Keratinocyte (primary cell): ENCODE data around the gene TAS2R5.

Source experiments
- EZH2 ChIP-seq: IDR thresholded peaks from one replicate; pipeline ENCODE4 v1.6.1; 2012; ENCODE audit warnings: inconsistent platforms, mild to moderate bottlenecking, low read length, moderate library complexity
- TF ChIP-seq, protein P1 (sequence below), 3 experiments: IDR thresholded peaks in 1 of 3; conservative IDR thresholded peaks in 1 of 3; optimal IDR thresholded peaks in 1 of 3; 2 replicates in 2 of 3; 3 replicates in 1 of 3; pipeline versions ENCODE3 to v1.5.1; 2011; ENCODE audit warnings: low read length in 3 of 3, mild to moderate bottlenecking in 3 of 3, moderate library complexity in 2 of 3, control low read depth in 1 of 3, inconsistent platforms in 1 of 3; ENCODE audit not compliant: insufficient read depth in 2 of 3; ENCODE audit errors: extremely low read depth in 1 of 3

DNA sequence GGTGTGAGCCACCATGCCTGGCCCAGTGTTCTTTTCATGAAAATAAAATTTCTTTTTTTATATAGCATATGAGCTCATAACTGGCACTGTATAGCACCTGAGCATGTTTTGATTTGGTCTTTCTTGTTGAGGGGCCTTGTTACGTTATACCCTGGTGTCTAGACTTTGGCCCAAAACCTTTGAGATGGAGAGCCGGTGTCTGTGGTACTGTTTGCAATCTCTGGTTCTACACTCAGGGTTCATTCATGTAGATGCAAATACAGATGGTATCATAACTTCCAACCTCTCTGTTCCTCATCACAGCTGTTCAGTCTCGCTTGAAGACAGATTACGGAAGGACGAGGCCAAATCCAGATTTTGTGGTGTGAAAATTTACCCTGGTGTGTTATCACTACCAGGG is at the start of gene TAS2R5:
- TF ChIP-seq, protein P1, sequence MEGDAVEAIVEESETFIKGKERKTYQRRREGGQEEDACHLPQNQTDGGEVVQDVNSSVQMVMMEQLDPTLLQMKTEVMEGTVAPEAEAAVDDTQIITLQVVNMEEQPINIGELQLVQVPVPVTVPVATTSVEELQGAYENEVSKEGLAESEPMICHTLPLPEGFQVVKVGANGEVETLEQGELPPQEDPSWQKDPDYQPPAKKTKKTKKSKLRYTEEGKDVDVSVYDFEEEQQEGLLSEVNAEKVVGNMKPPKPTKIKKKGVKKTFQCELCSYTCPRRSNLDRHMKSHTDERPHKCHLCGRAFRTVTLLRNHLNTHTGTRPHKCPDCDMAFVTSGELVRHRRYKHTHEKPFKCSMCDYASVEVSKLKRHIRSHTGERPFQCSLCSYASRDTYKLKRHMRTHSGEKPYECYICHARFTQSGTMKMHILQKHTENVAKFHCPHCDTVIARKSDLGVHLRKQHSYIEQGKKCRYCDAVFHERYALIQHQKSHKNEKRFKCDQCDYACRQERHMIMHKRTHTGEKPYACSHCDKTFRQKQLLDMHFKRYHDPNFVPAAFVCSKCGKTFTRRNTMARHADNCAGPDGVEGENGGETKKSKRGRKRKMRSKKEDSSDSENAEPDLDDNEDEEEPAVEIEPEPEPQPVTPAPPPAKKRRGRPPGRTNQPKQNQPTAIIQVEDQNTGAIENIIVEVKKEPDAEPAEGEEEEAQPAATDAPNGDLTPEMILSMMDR (optimal IDR thresholded peaks at IDR 0.05 in 1 of 3, IDR thresholded peaks at IDR 0.05 in 1 of 3, conservative IDR thresholded peaks at IDR 0.05 in 1 of 3; ENCODE audit: extremely low read depth in 1 of 3, insufficient read depth in 2 of 3, low read length in 3 of 3): no peak
- no peak for TF ChIP-seq EZH2
